Esophagus squamous epithelium (tissue), 4 donors: ENCODE data around the gene CACNA1F.

ENCODE experiments used
- POLR2A ChIP-seq, 4 donors: fragments of 450-650 bp; IDR thresholded peaks; one replicate each; pipeline ENCODE4 v1.6.1; 2017; ENCODE audit warnings: antibody characterized with exemption in 4 of 4, mild to moderate bottlenecking in 4 of 4, moderate library complexity in 3 of 4
- TF ChIP-seq, protein P1 (sequence below), 6 experiments: fragments of 450-650 bp in 4 of 6; fragments of 200-600 bp in 2 of 6; sonication (generic) in 2 of 6; IDR thresholded peaks; one replicate each; pipeline ENCODE4 v1.5.1; 2016 to 2019; ENCODE audit warnings: antibody characterized with exemption in 6 of 6, mild to moderate bottlenecking in 4 of 6, moderate library complexity in 4 of 6

DNA sequence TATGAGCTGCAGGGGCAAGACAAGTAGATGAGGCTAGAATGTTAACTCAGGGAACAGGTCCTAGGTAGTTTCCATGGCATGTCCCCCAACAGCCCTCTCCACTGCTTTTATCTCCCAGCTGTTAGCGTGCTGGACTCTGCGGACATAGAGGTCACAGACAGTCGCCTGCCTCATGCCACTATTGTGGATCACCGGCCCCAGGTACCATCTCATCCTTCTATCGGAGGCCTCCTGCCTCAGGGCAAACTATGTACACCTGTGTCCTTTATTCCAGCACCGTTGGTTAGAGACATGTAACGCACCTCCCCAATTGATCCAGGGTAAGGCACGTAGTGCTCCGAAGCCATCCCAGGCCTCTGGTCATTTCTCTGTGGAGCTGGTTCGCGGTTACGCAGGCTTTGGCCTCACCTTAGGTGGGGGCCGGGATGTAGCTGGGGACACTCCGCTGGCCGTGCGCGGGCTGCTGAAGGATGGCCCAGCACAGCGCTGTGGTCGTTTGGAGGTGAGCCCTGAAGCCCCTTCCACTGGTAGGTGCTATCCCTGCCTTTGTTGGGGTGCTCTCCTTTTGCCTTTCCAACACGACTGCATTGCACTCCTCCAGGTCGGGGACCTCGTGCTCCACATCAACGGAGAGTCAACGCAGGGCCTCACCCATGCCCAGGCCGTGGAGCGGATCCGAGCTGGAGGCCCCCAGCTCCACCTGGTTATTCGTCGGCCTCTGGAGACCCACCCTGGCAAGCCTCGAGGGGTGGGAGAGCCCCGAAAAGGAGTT is 68.4 kb downstream of the CACNA1F start:
- TF ChIP-seq, protein P1, sequence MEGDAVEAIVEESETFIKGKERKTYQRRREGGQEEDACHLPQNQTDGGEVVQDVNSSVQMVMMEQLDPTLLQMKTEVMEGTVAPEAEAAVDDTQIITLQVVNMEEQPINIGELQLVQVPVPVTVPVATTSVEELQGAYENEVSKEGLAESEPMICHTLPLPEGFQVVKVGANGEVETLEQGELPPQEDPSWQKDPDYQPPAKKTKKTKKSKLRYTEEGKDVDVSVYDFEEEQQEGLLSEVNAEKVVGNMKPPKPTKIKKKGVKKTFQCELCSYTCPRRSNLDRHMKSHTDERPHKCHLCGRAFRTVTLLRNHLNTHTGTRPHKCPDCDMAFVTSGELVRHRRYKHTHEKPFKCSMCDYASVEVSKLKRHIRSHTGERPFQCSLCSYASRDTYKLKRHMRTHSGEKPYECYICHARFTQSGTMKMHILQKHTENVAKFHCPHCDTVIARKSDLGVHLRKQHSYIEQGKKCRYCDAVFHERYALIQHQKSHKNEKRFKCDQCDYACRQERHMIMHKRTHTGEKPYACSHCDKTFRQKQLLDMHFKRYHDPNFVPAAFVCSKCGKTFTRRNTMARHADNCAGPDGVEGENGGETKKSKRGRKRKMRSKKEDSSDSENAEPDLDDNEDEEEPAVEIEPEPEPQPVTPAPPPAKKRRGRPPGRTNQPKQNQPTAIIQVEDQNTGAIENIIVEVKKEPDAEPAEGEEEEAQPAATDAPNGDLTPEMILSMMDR (IDR thresholded peaks at IDR 0.05): no peak
- TF ChIP-seq POLR2A (IDR thresholded peaks at IDR 0.05): no peak
